Inferior parietal cortex (tissue), 1 donor: ENCODE results near the gene SIN3A.
"Not testable (repeated sequence)": the region's sequence is repeated elsewhere in the genome, so short reads cannot be mapped to it uniquely, and the experiment has no call there.

Experiments
- DNase-seq: peaks from one replicate; pipeline ENCODE4 v3.0.0-alpha.2; 2016; ENCODE audit errors: extremely low spot score

SIN3A gene

DNA sequence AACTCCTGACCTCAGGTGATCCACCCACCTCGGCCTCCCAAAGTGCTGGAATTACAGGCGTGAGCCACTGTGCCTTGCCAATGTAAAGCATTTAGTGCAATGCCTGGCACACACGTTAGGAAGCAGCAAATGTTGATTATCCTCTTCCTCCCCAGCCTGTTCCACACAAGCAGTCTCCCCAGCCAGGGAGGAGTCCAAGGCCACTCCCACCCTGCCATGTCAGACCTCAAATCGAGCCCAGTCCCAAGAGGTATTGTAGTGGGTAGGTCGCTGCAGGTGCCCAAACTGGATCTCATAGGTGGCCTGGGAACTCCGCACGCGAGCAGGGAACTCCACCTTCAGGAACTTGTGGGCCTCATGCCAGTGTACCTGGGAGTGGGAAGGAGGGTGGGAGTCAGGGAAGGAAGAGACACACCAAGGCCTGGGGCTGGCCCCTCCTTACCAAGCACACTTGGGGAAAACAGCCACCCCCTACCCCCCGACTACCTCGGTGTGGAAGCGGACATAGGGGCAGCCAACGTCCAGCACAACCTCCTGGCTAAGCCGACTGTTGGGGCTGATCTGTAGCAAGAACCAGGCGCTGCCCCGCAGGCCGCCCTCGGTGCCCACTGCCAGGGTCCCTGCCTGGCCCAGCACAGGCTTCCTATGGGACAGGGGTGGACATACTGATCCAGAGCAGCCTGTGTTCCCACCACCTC is 93.4 kb downstream of the SIN3A start:
- DNase-seq, result no peak

DNA sequence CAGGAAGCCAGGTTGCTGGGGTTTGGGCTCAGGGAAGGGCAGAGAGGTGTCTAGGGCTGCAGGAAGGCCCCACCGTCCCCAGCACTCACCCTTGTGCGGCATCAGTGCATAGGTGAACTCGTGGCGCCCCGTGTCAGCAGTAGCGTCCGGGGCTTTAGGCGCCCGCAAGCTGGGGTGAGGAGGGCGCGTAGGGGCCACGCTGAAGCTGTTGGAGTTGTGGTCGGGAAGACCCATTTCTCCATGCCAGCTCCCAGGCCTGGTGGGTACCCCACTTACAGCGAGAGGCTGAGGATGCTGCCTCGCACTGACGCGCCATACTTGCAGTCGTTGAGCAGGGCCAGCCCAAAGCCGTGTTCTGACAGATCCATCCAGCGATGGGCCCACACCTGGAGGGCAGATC is 95.0 kb downstream of the SIN3A start:
- no peak for DNase-seq

DNA sequence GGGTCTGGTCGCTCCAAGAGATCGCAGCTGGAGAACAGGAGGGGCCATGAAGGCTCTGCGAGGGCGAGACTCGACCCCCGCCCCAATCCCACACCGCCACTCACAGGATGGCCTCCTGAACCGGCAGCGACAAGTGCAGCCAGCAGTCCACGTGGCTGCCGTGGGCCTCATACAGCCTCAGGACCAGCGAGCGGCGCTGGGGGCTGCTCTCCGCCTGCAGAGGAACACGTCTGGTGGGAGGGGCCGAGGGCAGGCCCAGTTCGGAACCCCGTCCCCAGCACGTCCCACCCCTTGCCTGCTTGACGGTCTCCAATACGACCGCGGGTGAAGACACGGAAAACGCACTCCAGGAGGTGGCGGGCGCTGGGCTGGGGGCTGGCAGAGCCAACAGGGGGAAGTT is 95.5 kb downstream of the SIN3A start:
- DNase-seq, result no peak

DNA sequence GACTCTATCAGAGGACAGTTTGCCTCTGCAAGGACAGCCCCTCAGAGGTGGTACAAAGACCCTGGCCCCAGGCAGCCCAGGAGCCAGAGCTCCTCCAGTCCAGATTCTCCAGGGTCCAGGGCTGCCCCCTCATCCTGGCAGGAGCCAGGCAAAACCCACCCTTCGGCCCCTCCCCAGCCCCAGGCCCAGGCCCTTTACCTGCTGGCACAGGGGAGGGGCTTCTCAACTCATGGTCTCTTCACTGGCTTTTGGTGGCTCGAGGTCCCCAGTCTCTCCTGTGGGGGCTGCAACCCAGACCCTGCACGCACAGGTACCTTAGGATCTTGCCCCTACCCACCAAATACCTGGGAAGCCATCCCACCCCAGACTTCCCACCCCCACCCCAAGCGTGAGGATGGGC is 96.1 kb downstream of the SIN3A start:
- no peak for DNase-seq

DNA sequence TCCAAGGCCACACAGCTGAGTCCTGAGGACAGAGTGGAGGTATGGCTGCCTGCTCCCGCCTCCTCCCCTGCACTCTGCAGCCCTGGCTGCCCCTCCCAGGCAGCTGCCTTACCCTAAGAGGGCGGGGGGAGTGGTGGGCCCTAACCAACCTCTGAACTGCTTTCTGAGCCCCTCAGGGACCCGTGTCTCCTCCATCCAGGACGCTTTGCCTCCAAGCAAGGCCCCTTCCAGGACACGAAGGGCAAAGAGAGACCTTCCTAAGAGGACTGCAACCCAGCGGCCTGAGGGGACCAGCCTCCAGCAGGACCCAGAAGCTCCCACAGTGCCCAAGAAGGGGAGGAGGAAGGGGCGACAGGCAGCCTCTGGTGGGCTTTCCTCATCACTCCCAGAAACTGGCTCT is 97.0 kb downstream of the SIN3A start:
- DNase-seq, result no peak

DNA sequence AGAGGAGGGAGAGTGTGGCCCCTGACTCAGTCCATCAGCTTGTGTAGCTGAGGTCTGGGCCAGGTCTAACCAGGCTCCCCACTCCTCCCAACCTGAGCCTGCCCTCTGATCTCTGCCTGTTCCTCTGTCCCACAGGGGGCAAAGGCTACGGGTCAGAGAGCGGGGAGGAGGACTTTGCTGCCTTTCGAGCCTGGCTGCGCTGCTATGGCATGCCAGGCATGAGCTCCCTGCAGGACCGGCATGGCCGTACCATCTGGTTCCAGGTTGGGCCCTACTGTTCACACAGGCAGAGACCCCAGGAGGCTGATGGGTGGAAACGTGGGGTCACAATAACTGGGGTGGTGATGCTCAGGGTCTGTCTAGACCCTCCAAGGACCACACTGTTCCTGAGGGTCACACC is 97.9 kb downstream of the SIN3A start:
- DNase-seq, result no peak

DNA sequence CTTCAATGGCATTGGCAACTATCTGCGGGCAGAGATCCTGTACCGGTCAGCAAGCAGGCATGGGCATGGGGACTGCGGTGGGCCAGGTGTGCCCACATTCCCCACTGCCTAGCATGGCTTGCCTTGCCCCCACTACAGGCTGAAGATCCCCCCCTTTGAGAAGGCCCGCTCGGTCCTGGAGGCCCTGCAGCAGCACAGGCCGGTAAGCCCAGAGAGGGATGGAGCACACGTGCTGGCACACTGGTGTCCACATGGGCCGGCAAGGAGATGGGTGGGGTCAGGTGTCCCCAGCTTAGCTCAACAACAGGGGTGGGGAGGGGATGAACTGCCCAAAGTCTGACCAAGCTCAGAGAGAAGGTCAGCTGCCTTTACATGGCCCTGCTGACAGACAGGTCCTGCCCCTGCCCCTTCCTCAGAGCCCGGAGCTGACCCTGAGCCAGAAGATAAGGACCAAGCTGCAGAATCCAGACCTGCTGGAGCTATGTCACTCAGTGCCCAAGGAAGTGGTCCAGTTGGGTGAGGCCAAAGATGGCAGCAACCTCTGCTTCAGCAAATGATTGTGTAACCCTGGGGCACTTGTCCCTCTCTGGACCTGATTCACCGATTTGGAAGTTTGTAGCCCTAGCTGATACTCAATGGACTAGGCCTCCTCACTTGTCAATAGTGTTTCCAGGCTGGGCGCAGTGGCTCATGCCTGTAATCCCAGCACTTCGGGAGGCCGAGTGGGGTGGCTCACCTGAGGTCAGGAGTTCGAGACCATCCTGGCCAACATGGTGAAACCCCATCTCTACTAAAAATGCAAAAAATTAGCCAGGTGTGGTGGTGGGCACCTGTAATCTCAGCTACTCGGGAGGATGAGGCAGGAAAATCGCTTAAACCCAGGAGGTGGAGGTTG is 99.1 kb downstream of the SIN3A start:
- DNase-seq, result no peak

DNA sequence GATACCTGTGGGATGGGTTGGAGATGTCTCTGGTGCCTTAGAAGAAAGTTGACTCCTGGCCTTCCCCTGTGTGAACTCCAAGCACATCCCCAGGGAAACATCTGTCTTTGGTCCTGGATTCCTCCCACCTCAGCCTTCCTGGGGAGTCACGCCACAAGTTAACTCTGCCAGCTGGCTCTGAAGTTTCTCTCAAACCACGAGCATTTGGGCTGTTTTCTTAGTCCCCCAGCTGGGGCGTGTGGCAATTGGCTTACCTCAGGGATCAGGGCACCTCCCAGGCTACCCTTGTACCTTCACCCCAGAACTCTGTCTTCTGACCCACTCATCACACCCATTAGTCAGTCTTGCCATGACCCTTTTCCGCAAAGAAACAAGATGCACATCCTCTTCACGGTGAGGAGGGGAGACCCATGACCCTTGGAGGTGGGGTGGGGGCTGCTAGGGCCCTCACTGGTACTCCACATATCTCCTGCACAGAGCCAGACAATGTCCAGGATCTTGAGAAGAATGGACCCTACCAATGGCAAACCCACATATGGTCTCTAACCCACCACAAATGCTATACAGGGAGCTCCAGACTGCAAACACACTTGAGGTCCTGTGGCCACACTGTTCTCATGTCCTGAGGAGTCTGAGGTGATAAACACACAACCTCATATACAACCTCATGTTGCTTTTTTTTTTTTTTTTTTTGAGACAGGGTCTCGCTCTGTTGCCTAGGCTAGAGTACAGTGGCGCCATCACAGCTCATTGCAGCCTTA is 100.7 kb downstream of the SIN3A start:
- DNase-seq, result no peak

DNA sequence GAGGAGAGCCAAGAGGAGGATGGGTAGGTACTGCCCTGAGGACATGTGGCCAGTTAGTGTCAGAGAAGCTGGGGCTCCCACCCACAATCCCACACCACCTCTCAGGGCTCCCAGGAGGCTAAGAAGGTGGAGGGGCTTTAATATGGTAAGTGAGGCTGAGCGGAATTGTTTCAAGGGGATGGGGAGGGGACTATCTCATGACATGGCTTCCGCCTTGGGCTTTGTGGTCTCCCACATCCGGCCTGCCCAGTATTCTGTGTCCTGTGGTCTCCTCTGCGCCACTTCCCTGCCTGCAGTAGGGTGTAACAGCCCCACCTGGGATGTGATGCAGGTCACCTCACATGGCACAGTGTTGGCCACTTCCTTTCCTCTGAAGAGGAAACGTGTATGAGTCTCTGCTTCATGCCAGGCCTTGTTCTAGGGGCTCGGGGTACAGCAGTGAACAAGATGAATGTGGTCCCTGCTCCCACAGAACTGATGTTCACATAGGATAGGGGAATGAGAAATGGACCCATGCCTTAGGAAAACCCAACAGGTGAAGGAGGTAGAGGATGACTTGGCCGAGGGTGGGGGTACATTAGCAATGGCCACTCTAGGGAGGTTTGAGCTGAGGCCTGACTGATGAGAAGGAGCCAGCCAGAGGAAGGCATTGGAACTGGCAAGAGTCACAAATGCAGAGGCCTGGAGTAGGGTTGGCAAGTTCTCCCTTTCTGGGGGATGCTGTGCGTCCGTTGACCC is 101.5 kb downstream of the SIN3A start:
- DNase-seq, result no peak

DNA sequence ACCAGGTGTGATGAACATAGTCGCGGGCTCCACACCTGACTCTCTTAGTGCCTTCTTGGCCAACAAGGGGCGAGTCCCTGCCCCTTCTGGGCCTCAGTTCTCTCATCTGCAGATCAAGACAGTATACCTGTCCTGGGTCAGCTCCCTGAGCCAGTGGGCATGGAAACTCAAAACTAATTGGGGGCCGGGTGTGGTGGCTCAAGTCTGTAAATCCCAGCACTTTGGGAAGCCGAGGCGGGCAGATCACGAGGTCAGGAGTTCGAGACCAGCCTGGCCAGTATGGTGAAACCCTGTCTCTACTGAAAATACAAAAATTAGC is 102.2 kb downstream of the SIN3A start:
- not testable (repeated sequence) for DNase-seq

DNA sequence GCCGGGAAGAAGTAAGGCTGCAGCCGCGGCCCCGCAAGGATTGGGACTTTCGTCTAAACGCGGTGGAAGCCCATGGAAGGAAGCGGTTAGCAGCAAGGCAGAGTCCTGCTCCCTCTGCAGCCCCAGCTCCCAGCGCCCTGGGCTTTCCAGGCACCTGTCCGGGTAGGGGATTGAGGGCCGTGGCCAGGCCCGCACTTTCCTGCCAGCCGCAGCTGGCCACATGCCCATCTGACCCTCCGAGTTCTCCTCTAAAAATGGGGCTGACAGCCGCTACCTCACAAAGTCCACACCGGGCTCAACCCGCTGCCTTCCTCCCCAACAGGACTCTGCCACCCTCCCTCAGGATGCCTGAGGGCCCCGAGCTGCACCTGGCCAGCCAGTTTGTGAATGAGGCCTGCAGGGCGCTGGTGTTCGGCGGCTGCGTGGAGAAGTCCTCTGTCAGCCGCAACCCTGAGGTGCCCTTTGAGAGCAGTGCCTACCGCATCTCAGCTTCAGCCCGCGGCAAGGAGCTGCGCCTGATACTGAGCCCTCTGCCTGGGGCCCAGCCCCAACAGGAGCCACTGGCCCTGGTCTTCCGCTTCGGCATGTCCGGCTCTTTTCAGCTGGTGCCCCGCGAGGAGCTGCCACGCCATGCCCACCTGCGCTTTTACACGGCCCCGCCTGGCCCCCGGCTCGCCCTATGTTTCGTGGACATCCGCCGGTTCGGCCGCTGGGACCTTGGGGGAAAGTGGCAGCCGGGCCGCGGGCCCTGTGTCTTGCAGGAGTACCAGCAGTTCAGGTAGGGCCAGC is 102.7 kb downstream of the SIN3A start:
- no peak for DNase-seq

DNA sequence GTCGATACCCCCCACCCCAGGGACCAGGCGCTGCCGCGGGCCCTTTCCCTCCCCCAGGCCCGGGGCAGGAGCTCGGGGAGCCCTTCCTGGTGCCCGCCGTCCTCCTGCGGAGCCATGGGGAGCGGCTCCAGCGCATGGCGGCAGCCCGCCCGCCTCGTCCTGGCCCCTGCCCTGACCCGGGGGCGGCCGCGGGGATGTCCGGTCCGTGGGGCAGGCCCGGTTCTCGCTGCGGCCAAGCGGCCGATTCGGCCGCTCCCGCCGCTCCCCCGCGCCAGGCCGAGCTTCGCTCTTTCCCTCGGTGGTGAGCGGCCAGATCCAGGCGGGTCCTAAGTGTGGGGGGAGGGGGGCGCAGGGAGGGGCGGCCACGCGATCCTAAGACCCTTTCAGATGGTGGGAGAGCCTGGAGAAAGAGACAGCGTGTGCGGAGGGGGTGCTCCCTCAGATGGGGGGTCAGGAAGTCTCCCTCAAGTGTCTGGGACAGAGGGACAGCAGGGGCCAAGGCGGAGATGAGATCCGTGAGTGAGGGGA is 103.4 kb downstream of the SIN3A start:
- DNase-seq, result no peak

DNA sequence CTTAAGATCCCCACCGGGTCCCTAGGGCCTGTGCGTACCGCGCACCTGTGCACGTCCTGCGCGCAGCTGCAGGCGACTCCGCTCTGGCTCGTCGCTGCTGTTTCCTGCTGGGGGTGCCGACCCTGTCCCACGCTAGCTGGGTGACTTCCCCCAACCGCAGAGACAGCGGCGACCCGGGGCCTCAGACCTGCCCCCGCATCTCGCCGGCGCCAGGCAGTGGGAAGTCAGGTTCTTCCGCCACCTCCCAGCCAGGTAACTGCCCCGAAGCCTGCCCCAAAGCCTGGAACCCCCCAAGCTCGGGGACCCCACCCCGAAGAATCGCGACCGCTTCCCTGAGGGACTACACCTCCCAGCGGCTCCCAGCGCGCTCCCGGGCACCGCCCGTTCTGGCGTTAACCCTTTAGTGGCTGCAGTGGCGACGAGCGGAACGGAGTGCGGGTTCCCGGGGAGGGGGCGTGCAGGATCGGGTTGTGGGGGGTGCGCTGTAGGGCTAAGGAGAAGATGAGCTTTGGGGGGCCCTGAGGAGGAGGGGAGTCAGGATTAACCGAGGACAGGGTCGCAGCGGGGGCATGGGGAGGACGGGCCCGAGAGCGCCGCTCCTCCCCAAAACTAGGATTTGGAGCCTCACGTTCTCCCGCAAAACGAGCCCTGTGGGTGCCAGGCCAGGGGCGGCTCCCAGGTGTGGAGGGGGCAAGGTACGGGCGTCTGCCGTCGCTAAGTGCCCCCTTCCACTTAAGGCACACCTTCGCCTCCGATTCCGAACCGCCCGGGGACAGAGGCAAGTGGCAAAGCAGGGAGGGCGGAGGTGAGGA is 104.1 kb downstream of the SIN3A start:
- DNase-seq, result peak; percentile 54

DNA sequence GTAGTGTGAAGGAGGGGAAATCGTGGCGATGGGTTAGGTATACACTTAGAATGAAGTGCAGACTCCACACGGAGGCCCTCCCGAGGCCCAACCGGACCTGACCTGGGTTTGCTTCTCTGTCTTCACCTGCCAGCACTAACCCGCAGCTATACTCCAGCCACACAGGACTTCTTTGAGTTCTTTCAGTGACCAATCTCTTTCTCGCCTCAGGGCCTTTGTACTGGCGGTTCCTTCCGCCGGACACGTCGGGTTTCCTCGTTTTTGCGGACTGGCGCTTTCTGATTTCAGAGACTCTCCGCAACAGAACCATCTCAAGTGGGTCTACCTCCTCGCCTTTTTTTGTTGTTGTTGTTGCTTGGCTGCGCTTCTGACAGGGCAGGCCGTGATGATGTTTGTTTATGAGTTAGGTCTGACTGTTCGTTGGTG is 104.7 kb downstream of the SIN3A start, which contains the start of gene NEIL1:
Gene NEIL1, plus strand, starts transcription at position 244 of the 426 bp plus-strand sequence. CDS start 1,867 bp downstream, outside the sequence.
- DNase-seq, result peak; percentile 41

DNA sequence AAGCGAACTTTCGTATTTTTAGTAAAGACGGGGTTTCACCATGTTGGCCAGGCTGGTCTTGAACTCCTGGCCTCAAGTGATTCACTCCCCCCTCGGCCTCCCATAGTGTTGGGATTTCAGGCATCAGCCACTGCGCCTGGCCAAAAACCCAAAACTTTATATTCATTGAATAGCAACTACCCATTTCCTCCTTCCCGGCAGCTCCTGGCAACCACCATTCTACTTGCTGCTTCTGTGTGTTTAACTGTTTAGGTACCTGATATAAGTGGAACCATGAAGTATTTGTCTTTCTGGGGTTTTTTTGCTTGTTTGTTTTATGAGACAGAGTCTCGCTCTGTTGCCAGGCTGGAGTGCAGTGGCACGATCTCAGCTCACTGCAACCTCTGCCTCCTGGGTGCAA is 107.5 kb downstream of the SIN3A start:
- not testable (repeated sequence) for DNase-seq

DNA sequence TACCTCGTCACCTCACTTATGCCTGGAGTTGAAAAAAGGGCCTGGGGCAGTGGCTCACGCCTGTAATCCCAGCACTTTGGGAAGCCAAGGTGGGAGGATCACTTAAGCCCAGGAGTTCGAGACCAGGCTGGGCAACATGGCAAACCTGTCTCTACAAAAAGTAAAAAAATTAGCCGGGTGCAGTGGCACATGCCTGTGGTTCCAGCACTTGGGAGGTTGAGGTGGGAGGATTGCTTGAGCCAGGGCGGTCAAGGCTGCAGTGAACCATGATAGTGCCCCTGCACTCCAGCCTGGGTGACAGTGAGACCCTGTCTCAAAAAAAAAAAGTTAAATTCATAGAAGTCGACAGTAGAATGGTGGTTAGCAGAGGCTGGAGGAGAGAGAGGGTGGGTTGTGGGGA is 109.3 kb downstream of the SIN3A start:
- no peak for DNase-seq

DNA sequence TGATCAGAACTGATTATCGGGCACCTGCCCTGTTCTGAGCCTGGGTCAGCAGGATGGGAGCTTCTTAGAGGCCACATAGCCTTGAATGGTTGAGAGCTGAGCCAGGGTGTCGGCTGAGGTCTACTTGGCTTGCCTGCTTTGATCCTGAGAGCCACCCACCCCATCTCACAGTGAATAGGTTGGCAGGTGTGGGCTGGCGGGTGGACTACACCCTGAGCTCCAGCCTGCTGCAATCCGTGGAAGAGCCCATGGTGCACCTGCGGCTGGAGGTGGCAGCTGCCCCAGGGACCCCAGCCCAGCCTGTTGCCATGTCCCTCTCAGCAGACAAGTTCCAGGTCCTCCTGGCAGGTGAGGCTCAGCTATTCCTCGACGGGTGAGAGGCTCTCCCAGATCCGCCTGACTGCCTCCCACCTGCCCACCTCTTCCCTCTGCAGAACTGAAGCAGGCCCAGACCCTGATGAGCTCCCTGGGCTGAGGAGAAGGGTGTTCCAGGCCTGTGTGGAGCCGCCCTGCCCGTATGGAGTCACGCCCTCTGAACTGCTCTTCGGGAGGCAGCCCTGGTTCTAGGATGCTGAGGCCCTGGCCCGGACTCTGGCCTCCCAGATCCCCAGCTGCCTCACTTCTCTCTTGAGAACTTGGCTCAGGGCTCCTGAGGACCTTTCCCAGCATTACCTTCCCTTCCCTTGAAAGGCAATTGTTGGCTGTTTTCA is 111.8 kb downstream of the SIN3A start:
- DNase-seq, result no peak

DNA sequence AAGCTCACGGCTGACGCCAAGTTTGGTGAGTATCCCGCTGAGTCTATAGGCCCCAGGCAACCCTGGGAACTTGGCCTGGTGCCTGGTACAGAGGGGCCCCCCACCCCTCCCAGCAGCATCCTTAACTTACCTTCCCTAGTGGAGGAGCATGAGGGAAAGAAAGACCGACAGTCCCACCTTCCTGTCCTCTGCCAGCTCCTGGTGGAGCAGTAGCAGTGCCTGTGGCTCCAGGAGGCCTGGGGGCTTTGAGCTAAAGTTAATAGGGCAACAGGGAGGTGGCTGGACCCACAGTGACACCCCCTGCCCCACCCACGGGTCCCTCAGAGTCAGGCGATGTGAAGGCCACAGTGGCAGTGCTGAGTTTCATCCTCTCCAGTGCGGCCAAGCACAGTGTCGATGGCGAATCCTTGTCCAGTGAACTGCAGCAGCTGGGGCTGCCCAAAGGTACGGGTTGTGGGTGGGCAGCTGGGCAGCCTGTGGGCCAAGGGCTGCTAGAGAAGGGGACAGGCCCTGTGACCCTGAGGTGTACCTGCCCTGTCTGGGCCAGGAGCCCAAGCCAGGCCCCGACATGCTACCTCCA is 112.7 kb downstream of the SIN3A start:
- DNase-seq, result no peak
